Germinal center (tissue), 1 donor: ENCODE results near the gene S100A2.
A peak's percentile ranks its signal among the peaks of the same experiment; 100 is the strongest.
"Not testable (repeated sequence)": the region's sequence is repeated elsewhere in the genome, so short reads cannot be mapped to it uniquely, and the experiment has no call there.

Experiments used
- DNase-seq: peaks from one replicate; pipeline ENCODE4 v3.0.0; 2012; ENCODE audit warnings: mixed read lengths, low spot score

S100A2 gene

DNA sequence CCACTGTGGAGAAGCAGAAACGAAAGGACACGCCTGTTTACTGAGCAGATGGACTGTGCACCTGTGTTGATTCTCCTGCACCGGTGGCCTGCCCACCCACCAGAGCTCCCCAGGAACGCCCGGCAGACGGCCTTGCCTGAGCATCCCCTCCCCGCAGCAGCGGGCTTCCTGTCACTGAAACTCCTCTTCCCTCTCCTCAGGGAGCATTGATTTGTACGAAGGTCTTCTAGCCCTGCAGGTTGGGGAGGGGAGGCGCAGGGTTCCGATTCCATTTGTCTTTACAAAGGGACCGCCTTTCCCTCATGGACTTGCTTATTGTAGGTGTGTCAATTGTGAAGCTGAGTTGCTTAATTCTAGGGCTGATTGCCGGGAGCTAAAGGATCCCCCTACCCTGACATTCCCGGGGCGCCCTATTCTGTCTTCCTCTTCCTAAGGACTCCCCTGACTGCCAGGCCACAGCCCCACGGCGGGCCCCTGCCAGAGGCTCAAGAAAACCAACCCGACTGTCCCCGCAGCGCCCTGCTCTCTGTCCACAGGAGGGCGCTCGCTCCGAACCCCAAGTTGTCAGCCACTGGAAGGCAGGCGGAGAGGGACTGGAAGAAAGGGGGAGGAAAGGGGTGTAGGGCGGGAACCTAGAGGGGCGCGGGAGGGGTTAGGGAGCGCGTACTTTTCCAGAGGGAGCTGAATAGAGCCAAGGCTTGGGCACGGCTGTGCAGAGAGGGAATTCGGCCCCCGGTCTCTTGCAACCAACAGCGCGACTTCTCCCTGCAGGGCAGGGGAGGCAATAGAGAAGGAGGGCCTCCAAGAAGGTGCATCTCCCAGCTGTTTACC is 32.7 kb downstream of the S100A2 start:
- DNase-seq = peak; percentile 73

DNA sequence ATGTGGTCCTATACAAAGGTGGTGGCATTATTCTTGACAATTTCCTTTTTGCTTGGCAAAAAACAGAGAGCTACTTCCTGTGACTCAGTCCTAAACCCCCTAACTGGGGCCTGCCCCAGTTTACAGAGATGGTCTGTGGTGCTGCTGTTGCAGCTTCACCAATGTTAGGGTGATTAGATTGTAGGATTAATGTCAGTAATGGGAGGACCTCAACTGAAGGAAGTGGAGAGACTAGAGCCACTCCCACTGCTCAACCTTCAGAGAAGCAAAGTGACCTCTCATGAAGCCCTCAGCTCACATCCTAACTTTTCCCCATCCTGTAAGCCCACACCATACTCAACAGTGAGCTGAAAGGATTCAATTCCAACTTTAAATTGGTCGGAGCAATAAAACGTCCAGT is 33.5 kb downstream of the S100A2 start:
- no peak for DNase-seq

DNA sequence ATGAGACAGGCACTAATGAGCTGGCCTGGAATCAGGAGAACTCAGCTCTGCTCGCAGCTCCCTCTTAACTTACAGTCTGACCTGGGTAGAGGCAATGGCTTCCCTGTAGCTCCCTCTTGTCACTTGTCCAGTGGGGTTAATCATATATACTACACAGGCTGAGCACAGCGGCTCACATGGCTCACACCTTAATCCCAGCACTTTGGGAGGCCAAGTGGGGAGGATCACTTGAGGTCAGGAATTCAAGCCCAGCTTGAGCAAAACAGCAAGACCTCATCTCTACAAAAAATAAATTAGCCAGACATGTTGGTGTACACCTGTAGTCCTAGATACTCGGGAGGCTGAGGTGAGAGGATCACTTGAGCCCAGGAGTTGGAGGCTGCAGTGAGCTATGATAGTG is 34.0 kb downstream of the S100A2 start:
- DNase-seq = no peak

DNA sequence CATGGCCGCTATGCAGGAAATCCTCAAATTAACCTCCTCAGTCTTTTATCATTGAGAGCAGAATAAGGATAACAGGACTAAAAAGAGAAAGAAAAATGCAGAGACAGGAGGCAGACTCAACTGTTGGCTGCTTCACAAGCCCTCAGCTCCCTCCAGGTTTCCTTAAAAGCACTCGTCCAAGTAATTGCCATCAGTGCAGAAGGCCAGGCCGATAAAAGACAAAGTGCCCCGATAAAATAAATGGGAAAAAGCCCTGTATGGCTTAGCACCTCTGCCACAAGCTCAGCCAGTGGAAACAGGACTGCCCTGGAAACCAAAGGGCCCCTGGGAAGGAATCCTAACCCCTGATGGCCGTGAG is 38.0 kb downstream of the S100A2 start:
- DNase-seq = no peak

DNA sequence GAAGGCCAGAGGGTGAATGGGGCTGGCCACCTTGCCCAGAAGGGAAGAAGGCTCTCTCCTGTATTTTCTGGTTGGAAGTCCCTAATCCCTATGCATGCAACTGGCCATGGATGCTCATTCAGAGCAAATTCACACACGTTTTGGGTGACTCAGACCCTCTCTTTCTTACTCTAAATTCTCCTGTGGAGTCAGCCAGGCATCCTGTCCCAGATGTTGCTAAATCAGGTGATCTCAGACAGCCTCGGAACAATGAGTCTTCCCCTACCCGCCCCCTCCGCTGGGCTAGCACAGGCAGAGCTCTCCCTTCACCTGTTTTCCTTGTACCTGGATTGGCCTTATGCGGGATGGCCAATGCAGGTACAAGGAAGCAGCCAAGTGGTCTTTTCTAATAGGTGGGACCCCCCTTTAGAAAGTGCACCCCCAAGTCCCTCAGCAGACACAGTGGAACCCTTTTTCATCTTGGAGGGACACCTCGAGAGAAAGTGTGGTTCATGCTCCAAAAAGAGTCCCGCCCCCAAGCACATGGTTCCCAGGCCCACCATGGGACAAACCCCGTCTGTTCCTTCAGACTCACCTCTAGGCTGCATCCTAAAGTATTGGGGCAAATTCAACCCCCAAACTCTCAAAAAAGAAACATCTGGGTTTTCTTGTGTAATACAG is 38.5 kb downstream of the S100A2 start:
- DNase-seq = no peak

DNA sequence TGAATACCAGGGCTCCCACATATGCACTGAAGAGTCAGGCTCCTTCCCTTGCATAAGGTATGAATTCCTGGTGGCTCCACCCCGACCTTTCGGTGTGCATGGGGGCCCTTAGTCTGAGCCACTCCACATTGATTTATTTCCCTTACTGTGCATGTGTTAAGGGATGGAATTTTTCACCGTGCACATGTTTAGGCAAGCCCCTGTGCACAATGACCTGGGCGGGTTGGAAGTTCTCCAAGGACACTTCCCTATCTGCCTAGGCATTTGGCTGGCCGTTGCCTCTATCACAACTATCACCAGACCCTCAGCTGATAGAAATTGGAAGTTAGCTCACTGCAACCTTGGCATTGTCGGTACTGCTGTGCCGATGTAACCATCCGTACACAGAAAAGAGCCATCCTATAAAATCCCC is 39.5 kb downstream of the S100A2 start:
- DNase-seq = no peak

DNA sequence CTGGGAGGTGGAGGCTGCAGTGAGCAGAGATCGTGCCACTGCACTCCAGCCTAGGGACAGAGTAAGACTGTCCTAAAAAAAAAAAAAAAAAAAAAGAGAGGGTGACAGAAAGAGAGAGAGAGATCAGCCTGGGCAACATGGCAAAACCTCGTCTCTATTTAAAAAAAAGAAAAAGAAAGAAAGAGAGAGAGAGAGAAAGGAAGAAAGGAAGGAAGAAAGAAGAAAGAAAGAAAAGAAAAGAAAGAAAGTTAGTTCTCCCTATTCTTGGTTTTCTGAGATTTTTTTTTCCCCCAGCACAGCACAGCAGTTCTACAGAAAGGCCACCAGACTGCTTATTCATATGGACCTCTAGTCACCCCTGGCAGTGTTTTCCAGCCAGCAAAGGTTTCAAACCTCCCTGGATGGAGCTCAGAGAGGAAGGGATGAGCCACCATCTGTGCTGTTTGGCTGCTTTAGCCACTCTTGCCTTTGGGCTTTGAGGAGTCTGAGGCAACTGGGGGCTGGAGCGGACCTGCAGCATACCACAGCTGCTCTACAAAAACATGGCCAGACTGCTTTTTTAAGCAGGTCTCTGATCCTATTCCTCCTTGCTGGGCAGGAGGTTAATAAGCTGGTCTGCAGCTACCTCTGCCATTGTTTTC is 40.4 kb downstream of the S100A2 start:
- no peak for DNase-seq

DNA sequence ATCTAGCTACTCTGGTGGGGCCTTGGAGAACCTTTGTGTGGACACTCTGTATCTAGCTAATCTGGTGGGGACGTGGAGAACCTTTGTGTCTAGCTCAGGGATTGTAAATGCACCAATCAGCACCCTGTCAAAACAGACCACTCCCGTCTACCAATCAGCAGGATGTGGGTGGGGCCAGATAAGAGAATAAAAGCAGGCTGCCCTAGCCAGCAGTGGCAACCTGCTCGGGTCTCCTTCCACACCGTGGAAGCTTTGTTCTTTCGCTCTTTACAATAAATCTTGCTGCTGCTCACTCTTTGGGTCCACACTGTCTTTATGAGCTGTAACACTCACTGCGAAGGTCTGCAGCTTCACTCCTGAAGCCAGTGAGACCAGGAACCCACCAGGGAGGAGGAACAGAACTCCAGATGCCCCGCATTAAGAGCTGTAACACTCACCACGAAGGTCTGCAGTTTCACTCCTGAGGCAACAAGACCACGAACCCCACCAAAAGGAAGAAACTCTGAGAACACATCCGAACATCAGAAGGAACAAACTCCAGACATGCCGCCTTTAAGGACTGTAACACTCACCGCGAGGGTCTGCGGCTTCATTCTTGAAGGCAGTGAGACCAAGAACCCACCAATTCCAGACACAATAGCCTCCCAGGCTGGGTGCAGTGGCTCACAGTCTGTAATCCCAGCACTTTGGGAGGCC is 43.1 kb downstream of the S100A2 start:
- not testable (repeated sequence) for DNase-seq

DNA sequence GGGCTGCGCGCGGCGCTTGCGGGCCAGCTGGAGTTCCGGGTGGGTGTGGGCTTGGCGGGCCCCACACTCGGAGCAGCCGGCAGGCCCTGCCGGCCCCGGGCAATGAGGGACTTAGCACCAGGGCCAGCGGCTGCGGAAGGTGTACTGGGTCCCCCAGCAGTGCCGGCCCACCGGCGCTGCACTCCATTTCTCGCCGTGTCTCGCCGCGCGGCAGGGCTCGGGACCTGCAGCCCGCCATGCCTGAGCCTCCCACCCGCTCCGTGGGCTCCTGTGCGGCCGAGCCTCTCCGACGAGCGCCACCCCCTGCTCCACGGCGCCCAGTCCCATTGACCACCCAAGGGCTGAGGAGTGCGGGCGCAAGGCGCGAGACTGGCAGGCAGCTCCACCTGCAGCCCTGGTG is 43.8 kb downstream of the S100A2 start:
- DNase-seq = not testable (repeated sequence)

DNA sequence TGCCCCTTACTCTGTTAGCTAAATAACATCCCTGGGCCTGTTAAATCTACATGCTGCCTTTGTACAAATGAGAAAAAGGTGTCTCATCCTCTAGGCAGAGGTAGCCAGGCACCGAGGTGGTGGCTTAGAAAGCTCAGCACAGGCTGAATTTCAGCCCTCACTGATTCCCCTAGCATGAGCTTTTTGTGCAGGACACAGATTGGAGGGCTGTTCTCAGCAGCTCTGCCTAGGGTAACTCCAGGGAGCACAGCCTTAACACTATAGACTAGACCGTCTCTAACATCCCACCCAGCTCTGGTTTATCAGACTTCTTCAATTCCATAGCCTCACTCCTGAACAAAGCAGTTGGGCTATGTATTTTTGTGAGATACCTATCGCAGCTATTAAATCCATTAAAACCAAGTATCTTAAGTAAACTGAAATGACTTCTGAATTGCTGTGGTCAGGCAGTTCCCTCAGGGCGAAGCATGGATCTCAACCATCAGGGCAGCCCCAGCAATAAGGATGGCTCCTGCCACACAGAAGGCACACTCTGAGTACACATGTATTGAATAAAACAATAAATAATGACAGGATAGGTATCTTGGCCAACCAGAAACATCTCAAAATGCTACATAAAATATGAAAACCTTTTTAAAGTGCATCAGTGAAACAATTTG is 44.7 kb downstream of the S100A2 start:
- no peak for DNase-seq

DNA sequence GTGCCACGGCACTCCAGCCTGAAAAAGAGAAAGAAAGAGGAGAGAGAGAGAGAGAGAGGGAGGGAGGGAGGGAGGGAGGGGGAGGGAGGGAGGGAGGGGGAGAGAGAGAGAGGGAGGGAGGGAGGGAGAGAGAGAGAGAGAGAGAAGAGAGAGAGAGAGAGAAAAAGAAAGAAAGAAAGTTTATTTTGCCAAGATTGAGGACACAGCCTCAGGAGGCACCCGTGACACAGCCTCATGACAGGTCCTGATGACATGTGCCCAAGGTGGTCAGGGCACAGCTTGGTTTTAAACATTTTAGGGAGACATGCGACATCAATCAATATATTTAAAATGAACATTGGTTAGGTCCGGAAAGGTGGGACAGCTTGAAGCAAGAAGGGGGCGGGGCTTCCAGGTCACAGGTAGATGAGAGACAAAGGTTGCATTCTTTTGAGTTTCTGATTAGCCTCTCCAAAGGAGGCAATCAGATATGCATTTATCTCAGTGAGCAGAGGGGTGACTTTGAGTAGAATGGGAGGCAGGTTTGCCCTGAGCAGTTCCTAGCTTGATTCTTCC is 45.4 kb downstream of the S100A2 start:
- not testable (repeated sequence) for DNase-seq

DNA sequence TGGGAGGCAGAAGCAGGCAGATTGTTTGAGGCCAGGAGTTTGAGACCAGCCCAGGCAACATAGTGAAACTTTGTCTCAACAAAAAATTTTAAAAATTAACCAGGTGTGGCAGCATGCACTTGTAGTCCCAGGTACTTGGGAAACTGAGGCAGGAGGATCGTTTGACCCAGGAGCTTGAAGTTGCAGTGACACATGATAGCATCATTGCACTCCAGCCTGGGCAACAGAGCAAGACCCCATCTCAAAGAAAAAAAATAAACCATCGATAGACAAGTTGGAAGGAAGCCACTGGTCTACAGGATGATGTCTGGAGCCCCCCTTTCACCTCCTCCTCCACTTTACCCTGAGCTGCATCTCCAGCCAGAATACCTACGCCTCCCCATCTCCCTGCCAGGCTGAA is 46.4 kb downstream of the S100A2 start:
- no peak for DNase-seq

DNA sequence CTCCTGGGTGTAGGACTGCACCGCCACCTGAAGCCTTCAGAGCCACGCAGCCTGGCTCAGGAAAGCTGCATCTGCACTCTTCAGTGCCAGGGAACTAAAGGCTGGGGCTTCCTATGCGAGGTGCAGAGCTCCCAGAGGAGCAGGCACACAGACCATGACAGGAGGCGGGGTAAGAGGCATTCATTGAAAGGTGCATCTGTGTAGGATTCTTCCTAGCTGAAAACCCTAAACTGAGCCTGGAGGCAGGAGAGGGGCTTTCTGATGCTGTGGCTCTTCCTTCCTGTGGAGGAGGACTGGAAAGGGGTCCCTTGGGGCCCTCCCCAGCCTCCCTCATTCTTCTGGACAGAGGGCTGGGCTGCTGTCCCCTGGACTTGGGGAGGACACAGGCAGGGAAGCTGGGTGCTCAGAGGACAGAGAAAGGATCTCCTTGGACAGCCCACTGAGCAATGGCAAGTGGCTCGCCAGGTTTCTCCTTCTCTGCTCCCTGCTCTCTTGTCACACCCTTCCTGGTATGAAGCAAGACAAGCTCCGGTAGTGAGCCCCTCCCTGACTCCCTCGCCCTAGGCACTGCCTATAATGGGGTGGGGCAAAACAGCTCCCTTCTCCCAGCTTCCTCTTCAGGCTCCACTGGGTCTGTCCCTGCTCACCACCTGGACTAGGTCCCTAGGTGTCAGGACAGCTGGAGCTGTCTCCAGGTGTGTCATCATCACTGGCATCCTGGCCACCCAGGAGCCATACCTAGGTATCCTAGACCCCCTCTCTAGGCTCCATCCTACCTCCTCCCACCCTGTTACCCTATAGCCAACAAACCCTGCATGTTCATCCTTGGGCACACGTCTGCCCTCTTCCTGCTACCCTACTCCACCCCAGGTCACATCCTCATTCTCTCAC is 49.9 kb downstream of the S100A2 start:
- no peak for DNase-seq

DNA sequence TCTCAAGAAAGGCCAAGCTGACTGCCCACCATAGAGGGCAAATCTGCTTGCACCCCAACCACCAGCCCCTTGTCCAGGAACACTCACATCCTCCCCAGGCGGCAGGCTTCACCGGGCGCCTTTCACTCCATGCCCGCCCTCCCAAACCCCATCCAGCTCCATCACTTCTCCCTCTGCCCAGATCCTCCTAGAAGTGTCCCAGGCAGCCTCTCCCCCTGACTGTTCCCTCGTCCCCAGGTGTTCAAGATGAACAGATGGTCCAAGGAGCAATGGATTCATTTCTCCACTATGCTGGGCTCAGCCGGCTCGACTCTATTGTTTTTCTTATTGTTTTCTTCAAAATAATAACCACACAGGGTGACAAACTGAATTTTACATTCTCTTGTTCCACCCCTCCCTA is 52.0 kb downstream of the S100A2 start:
- DNase-seq = no peak

DNA sequence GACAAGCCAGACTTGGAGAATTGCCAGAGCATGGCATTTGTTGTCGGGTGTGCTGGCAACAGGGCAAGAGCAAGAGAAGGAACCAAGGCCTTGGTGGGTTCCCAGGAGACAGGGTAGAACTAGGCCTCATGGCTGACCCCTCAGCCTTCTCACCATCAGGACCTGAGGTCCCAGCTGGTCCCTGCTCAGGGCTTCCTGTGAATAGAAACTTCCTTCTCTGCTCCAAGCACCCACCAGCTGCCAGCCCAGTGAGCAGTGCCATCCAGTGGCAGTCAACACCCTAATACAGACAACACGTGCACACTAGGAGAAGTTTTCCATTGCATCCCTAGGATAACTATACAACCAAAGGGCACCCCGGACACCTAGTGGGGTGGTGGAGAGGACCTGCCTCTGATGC is 52.6 kb downstream of the S100A2 start:
- DNase-seq = no peak
